T-helper 2 cell treated with Interferon-gamma antibody and Interleukin-4, amounts not matched to agents 5 μg/mL and 100 μg/mL, for 36 hours (primary cell): ENCODE results near the gene MTHFSD.

Experiments
- DNase-seq: peaks from one replicate; pipeline ENCODE4 v3.0.0; 2021; ENCODE audit warnings: low spot score
- H3K27ac Mint-ChIP-seq: one replicate; pipeline ENCODE4 v1.8.0; 2021; ENCODE audit warnings: mild to moderate bottlenecking, mixed read lengths
- H3K27me3 Mint-ChIP-seq: one replicate; pipeline ENCODE4 v1.8.0; 2021; ENCODE audit warnings: low read depth, mixed read lengths
- H3K36me3 Mint-ChIP-seq: one replicate; pipeline ENCODE4 v1.8.0; 2021; ENCODE audit warnings: low read depth, mixed read lengths
- H3K4me1 Mint-ChIP-seq: one replicate; pipeline ENCODE4 v1.8.0; 2021; ENCODE audit warnings: low read depth, mixed read lengths
- H3K4me3 Mint-ChIP-seq: one replicate; pipeline ENCODE4 v1.8.0; 2022; ENCODE audit warnings: mild to moderate bottlenecking, moderate library complexity, mixed read lengths
- H3K9me3 Mint-ChIP-seq: one replicate; pipeline ENCODE4 v1.8.0; 2021; ENCODE audit warnings: mixed read lengths

Gene MTHFSD

DNA sequence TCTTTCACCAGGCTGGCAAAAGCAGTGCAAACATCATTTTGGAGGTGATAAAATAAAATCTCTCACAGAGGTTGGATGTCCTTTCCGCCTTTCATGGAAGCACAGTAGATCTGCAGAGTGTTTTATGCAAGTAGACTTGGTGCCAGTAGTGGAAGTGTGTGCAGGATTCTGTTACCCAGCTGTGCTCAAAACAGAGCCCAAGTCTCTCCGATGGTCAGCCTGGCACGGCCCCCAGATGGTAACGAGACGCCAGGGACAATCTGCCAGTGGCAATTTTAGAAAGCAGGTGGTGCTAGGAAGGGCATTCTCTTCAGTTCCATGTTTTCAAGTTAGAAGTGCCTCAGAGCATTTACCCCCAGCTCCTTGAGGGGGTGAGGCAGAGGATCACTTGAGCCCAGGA, 1.5 kb upstream of the MTHFSD start:
- peak overlapping the region; percentile 29 for H3K4me3 Mint-ChIP-seq
- no peaks in the 10 kb centered on the region for H3K9me3 Mint-ChIP-seq
- no peak overlapping the region for H3K27ac Mint-ChIP-seq
- peaks cover 12% of the 10 kb centered on the region for H3K36me3 Mint-ChIP-seq
- H3K4me1 Mint-ChIP-seq: peaks cover 21% of the 10 kb centered on the region
- peaks cover 6% of the 10 kb centered on the region for H3K27me3 Mint-ChIP-seq
- no peak for DNase-seq

DNA sequence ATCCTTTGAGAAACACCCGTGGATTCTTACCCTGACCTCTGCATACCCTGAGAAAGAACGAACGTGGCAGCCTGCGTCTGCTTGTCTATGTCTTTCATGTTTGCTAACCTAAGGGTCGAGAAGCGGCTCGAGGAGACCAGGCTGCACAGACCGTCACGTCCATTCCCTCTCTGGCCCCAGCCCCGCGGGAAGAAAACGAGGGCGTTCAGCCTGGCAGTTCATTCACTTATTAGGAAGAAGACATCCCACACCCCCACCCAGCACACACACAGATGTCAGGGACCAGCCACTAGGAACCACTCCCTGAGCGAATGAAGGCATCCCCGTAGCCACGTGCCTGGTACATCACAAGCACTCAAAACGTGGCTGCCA, 655 bp upstream of the MTHFSD start:
- peaks cover 26% of the 10 kb centered on the region for H3K4me1 Mint-ChIP-seq
- peaks cover 17% of the 10 kb centered on the region for H3K36me3 Mint-ChIP-seq
- H3K27me3 Mint-ChIP-seq: peaks cover 4% of the 10 kb centered on the region

DNA sequence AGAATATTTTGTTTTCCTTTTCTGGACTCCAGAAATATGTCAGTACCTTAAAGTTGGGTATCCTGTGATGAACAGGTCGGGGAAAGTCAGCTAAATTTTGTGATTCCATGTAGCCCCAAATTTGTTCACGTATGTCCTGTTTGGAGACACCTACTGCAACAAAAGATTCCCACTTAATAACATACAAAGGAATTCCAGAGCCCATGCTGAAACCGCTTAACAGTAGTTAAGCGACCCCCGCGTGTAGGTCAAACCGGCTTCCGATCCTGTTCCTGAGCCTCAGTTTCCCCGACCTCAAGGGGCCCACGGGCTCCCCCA, 477 bp downstream of the MTHFSD start:
- Mint-ChIP-seq H3K4me3 (peak overlapping the region; percentile 90), H3K27ac (peak overlapping the region; percentile 95), H3K36me3 (peaks cover 17% of the 10 kb centered on the region), H3K27me3 (peaks cover 4% of the 10 kb centered on the region), H3K4me1 (peaks cover 31% of the 10 kb centered on the region), H3K9me3 (no peaks in the 10 kb centered on the region)
- no peak for DNase-seq

More for the DNA sequence above, 655 bp upstream of the MTHFSD start:
- Mint-ChIP-seq H3K27ac (peak overlapping the region; percentile 95), H3K4me3 (peak overlapping the region; percentile 90), H3K9me3 (no peaks in the 10 kb centered on the region)
- no peak for DNase-seq

- H3K36me3 Mint-ChIP-seq: peaks cover 18% of the 10 kb centered on the region
- peaks cover 39% of the 10 kb centered on the region for H3K4me1 Mint-ChIP-seq
- no peak for DNase-seq
- H3K27ac Mint-ChIP-seq: no peak overlapping the region
- H3K4me3 Mint-ChIP-seq: peak overlapping the region; percentile 90
- peaks cover 4% of the 10 kb centered on the region for H3K27me3 Mint-ChIP-seq
- no peaks in the 10 kb centered on the region for H3K9me3 Mint-ChIP-seq
Measured at GRCh38 chr16:86553356-86553755, 1.7 kb downstream of the MTHFSD start.

GRCh38 chr16:86550281-86550680, 4.8 kb downstream of the MTHFSD start:
- Mint-ChIP-seq H3K27me3 (no peaks in the 10 kb centered on the region), H3K36me3 (peaks cover 30% of the 10 kb centered on the region), H3K4me1 (peaks cover 28% of the 10 kb centered on the region), H3K4me3 (no peak overlapping the region), H3K27ac (no peak overlapping the region), H3K9me3 (no peaks in the 10 kb centered on the region)
- no peak for DNase-seq

DNA sequence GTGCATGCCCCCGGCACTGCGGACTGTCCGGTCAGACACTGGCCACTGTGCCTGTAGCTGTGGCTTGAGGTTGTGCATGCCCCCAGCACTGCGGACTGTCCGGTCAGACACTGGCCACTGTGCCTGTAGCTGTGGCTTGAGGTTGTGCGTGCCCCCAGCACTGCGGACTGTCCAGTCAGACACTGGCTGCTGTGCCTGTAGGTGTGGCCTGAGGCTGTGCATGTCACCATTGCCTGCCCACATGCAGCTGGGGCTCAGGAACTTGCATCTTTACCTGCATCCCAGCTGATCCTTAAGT, 5.2 kb downstream of the MTHFSD start:
- no peak overlapping the region for H3K4me3 Mint-ChIP-seq
- H3K4me1 Mint-ChIP-seq: peaks cover 25% of the 10 kb centered on the region
- peaks cover 33% of the 10 kb centered on the region for H3K36me3 Mint-ChIP-seq
- no peaks in the 10 kb centered on the region for H3K27me3 Mint-ChIP-seq
- no peaks in the 10 kb centered on the region for H3K9me3 Mint-ChIP-seq
- DNase-seq: no peak
- no peak overlapping the region for H3K27ac Mint-ChIP-seq

DNA sequence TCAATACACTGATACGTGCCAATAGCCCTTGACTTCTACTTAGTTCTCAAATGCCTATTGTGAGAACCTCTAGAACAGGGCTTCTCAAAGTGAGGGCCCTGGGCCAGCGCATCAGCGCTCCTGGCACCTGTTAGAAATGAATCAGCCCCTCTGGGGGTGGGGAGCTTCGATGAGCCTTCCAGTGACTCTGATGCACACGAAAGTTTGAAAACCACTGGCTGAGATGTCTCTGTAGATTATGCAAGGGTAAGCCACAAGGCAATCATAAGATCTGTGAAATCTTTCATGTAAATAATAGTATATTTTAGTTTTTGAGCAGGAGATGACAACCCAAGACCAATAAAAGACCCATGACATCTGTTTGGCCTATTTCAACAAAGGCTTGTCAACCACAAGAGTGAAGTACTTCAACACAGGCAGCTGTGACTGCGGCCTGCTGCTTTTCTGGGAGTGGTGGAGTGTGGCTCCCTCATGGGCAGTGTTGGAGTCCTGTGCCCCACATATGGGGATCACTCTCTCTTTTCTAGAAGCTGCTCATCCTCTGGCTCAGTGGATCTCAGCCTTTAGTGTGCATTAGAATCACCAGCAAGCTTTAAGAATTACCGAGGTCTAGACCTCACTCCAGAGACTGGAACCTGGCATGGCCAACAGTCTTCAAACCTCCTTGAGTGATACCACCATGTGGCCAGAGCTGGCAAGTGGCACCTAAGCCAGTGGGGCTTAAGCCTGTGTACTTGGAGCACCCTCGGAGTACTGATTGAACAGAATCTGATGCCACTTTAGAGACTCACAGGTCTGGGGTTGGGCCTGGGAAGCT, 5.8 kb downstream of the MTHFSD start:
- Mint-ChIP-seq H3K27me3 (no peaks in the 10 kb centered on the region), H3K4me1 (peaks cover 25% of the 10 kb centered on the region), H3K27ac (peak overlapping the region; percentile 55), H3K4me3 (no peak overlapping the region), H3K9me3 (no peaks in the 10 kb centered on the region), H3K36me3 (peaks cover 36% of the 10 kb centered on the region)
- DNase-seq: peak; percentile 75

DNA sequence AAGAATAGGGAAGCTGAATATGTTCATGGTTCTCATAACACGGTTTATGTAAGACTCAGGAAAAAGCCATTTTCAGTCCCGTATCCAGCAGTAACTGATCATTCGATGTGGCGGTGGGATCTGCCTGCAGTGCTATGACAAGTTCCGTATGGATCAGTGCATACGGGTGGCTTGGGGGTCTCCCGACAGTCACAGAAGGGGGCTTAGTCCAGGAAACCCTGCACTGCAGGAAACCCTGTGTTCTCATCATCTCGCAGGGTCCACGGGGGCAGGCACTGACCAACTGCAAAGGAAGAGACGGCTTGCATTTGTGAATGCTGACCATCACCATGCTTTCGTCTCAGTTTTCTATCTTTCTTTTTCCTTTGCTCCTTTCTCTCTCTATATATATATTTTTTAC, 7.7 kb downstream of the MTHFSD start:
- Mint-ChIP-seq H3K4me3 (no peak overlapping the region), H3K9me3 (no peaks in the 10 kb centered on the region), H3K4me1 (peaks cover 17% of the 10 kb centered on the region), H3K27me3 (no peaks in the 10 kb centered on the region), H3K27ac (no peak overlapping the region), H3K36me3 (peaks cover 29% of the 10 kb centered on the region)
- DNase-seq: no peak

GRCh38 chr16:86546638-86547013, 8.4 kb downstream of the MTHFSD start:
- H3K27ac Mint-ChIP-seq: no peak overlapping the region
- H3K27me3 Mint-ChIP-seq: no peaks in the 10 kb centered on the region
- no peak for DNase-seq
- peaks cover 27% of the 10 kb centered on the region for H3K36me3 Mint-ChIP-seq
- peaks cover 17% of the 10 kb centered on the region for H3K4me1 Mint-ChIP-seq
- no peak overlapping the region for H3K4me3 Mint-ChIP-seq
- H3K9me3 Mint-ChIP-seq: no peaks in the 10 kb centered on the region

DNA sequence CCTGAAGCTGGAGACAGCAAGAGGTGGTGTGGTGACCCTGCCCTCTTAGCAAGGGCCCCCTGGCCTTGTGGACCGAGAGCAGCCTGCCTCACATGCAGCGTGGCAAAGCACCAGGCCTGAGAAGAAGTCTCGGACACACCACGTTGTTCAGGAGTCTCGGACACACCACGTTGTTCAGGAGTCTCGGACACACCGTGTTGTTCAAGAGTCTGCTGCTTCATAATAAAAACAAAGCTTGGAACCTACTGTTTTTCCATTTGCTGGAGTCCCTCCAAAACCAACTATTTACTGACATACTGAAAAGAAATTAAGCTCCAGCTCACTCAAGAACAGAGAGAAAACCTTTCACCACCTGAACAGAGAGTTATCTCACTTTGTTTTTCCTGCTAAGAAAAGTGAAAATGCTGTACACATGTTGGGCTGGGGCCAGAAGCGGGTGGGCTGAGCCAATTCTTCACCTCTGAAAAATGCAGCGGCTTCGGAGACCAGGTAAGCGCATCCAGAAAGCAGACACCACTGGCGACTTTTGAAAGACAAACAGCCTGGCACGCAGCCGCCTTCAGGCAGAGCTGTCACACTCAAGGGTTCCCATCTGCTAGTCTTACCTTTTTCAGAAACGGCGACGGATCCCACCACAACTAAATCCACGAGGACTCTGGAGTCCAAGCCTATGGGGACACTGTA, 8.9 kb downstream of the MTHFSD start:
- Mint-ChIP-seq H3K4me3 (no peak overlapping the region), H3K36me3 (peaks cover 23% of the 10 kb centered on the region), H3K27me3 (no peaks in the 10 kb centered on the region), H3K4me1 (peaks cover 15% of the 10 kb centered on the region), H3K27ac (no peak overlapping the region), H3K9me3 (no peaks in the 10 kb centered on the region)
- no peak for DNase-seq

DNA sequence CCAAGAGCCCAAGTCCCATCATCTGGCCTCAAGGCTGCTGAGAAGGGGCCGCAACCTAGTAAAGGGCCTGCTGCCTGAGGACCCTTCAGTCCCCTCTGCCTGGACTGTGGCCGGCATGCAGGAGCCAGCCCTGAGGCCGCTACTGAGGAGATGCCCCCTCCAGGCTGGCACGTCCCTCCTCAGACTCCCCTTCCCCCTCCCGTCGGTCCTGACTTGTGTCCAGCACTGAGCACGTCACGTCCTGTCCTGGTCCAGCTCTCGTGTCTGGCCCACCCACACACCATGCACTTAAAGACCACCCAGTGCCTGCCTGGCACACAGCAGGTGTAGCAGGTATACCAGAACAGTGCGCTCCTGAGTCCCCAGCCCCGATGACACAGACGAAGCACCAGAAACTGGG, 9.6 kb downstream of the MTHFSD start:
- H3K36me3 Mint-ChIP-seq: peaks cover 29% of the 10 kb centered on the region
- H3K4me3 Mint-ChIP-seq: no peak overlapping the region
- no peak overlapping the region for H3K27ac Mint-ChIP-seq

DNA sequence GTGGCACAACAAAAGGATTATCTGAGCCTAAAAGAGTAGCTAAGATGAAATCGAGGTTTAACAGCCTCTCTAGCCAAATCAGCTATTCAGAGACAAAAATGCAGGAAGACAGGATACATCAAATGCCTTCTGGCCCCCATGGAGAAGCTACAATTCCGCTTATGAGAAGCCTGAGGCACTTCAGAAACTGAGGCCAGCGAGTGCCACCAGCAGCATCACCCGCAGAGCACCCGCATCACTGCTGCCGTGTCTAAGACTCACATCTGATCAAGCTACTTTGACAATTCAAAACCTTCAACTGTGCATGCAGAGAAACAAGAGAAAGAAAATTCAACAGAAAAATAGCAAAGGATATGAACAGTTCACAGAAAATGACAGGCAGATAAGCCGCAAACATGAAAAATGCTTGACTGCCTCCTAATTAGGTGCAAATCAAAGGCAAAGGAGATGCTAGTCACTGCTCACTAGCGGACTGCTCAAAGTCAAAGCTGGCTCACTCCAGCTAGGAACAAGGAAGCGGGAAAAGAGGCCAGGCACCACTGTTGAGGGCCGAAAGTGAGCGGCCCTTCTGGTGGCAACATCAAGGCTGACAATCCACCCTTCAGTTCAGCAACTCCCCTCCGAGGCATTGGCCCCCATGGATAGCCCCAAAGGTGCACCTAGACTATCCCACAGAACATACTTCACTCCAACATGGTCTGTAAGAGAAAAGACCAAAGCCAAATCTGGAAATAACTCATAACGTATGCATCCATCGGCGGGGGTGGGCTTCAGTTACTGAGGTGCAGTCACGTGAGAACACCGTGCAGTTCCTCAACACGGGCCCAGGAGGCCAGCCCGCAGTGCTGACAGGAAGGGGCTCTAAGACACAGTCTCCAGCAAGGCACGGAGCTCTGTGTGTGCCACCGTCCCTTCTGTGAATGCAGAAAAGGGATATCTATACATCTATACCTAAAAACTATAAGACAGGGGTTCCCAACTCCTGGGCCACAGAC, 12.0 kb downstream of the MTHFSD start:
- no peaks in the 10 kb centered on the region for H3K4me1 Mint-ChIP-seq
- peaks cover 31% of the 10 kb centered on the region for H3K36me3 Mint-ChIP-seq
- no peak overlapping the region for H3K4me3 Mint-ChIP-seq
- DNase-seq: no peak
- no peaks in the 10 kb centered on the region for H3K9me3 Mint-ChIP-seq
- H3K27ac Mint-ChIP-seq: no peak overlapping the region
- H3K27me3 Mint-ChIP-seq: no peaks in the 10 kb centered on the region

More for the DNA sequence above, 9.6 kb downstream of the MTHFSD start:
- DNase-seq: no peak
- Mint-ChIP-seq H3K27me3 (no peaks in the 10 kb centered on the region), H3K4me1 (peaks cover 11% of the 10 kb centered on the region), H3K9me3 (no peaks in the 10 kb centered on the region)

DNA sequence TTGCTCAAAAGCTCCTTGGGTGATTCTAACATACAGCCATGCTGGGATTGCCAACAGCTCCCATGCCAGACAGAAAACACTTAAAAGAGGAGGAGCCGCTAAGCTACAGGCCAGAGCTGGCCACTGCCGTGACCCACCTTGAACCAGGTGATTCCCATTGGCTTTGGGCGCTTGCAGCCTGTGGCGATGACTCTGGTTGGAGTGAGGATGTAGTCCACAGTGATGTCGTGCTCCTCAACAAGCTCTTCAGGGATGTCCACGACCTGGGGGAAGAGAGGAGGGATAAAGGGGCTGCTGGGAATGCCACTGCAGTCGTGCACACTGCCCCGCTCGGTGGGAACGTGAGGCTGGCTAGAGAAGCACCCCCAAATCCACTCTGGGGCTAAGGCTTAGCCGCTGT, 13.5 kb downstream of the MTHFSD start:
- DNase-seq: no peak
- Mint-ChIP-seq H3K27ac (no peak overlapping the region), H3K4me1 (no peaks in the 10 kb centered on the region), H3K27me3 (no peaks in the 10 kb centered on the region), H3K4me3 (no peak overlapping the region), H3K9me3 (no peaks in the 10 kb centered on the region), H3K36me3 (peaks cover 28% of the 10 kb centered on the region)

DNA sequence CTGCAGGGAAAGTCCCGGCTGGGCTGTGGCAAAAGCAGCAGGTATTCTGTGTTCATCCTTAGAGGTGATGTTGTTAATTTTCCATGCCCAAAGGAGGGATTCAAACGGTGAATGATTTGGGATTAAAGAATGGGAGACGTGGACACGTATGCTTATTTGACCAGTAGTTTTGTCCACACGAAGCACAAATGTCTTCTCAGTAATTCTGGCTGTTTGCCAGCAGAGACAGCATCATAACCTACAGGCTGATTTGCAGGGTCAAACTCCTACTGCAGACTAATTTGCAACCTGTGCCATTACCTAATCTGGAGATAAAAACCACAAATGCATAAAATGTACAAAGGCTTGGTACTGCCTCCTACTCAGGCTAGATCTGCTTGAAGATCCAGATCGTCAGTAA, 14.1 kb downstream of the MTHFSD start:
- H3K9me3 Mint-ChIP-seq: no peaks in the 10 kb centered on the region
- H3K4me1 Mint-ChIP-seq: no peaks in the 10 kb centered on the region
- DNase-seq: no peak
- no peaks in the 10 kb centered on the region for H3K27me3 Mint-ChIP-seq
- H3K27ac Mint-ChIP-seq: no peak overlapping the region
- H3K4me3 Mint-ChIP-seq: no peak overlapping the region
- H3K36me3 Mint-ChIP-seq: peaks cover 25% of the 10 kb centered on the region
